HuH-7.5 (cell line): ENCODE data around the gene CCM2L.

Experiments used
- DNase-seq: peaks from one replicate; pipeline ENCODE4 v3.0.0; 2011; ENCODE audit warnings: low spot score

CCM2L gene

DNA sequence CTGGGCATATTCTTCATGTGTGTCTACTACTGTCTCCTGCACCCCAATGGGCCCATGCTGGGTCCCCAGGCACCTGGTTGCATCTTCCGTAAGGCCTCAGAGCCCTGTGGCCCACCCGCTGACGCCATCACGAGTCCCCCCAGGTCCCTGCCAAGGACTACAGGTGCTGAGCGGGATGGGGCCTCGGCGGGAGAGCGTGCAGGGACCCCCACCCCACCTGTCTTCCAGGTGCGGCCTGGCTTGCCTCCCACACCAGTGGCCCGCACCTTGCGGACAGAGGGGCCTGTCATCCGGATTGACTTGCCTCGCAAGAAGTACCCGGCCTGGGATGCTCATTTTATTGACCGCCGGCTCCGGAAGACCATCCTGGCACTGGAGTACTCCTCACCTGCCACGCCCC lies 13.2 kb upstream of the CCM2L start:
- DNase-seq = no peak

DNA sequence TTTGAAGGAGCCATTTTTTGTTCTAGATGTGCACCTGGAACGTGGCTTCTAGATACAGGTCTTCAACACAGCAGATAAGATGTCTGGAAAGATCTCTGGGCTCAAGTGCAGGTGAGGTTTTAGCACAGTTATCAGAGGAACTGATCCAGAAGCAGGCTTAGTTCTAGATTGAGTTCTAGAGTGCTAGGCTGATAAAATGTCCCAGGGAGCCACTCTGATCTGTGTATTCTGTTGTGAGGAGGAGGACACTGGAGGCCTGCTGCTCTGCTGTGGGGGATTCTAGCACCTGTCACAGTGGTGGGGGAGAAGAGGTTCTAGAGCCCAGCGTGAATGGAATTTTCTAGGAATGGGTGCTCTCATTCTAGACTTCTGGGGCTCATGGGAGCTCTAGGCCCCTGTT lies 12.0 kb upstream of the CCM2L start:
- DNase-seq = no peak

DNA sequence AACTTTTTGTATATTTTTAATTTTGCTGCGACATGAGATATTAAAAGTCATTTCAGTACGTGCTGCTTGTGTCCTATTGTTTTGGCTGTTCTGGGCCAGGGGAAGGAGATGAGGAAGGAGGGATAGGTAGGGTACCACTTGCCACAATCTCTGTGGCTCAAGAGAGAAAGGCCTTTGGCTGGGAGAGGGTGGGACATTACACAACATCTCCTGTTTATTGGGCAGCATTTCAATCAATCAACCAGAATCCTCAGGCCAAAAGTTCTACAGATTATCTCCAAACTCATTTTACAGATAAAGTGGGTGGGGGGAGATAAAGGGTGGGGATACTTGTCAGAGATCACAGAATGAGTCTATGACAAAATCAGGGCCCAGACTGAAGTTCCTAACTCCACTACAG lies 6.9 kb upstream of the CCM2L start:
- DNase-seq = no peak

DNA sequence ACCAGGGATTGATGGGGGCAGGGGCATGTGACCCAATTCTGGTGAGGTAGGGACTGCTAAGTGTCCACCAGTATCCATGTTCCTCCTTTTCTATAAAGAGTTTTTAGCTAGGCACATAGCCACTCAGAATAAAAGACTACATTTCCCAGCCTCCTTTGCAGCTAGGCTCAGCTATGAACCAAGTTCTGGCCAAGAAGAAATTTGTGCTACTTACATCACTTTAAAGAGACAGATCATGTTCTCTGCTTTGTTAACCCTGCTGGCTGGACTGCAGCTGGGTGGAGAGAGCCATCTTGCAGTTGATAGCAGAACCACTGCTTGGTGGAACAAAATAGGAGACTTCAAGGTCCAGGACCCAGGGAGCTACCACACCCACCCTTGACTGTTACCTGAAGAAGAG lies 5.3 kb upstream of the CCM2L start:
- no peak for DNase-seq

DNA sequence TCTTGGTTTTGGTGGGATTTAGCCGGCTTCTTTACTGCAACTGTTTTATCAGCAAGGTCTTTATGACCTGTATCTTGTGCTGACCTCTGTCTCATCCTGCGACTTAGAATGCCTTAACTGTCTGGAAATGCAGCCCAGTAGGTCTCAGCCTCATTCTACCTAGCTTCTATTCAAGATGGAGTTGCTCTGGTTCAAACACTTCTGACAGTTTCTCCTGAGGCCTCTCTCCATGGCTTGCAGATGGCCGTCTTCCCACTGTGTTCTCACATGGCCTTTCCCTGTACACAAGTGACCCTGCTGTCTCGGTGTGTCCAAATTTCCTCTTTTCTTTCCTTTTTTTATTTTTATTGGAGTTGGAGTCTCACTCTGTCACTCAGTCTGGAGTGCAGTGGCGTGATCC lies 4.2 kb upstream of the CCM2L start:
- no peak for DNase-seq

DNA sequence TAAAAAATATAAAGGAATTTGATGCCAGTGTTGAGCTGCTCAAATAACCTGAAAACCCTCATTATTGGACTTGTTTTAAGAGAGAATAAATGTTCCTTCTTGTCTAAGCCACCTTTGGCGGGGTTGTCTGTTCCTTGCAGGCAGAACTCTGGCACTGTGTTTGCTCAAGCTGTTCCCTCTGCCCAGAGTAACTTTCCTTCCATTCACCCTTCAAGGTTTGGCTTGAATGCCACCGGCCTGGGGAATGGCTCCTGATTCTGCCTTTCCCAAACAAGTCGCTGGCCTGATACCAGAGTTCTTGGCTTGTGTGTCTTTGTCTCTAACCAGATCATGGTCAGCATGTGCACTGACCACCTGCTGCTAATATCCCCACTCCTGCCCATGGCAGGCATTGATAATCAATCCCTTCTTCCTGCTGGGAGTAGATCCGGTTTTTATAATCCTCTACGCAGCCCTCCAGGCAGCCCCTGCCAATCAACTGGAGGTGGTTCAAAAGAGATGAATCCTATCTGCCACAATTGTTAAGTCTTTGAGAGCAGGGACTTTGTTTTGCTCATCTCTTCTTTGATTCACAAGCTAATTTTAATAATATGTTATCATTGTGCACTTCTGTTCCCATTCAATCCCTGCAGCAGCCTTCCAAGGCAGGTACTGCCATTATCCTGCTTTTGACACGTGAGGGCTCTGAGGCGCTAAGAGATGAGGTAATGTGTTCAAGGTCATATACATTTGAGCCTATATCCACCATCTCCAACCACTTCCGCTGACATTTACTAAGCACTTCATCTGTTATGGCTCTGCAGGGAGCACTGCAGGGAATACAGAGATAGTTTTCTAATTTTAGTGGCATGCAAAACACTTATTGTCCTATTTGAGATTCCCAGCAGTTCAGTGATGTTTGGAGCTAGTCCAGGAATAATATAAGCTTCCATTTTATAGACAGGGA lies 3.1 kb upstream of the CCM2L start:
- no peak for DNase-seq

DNA sequence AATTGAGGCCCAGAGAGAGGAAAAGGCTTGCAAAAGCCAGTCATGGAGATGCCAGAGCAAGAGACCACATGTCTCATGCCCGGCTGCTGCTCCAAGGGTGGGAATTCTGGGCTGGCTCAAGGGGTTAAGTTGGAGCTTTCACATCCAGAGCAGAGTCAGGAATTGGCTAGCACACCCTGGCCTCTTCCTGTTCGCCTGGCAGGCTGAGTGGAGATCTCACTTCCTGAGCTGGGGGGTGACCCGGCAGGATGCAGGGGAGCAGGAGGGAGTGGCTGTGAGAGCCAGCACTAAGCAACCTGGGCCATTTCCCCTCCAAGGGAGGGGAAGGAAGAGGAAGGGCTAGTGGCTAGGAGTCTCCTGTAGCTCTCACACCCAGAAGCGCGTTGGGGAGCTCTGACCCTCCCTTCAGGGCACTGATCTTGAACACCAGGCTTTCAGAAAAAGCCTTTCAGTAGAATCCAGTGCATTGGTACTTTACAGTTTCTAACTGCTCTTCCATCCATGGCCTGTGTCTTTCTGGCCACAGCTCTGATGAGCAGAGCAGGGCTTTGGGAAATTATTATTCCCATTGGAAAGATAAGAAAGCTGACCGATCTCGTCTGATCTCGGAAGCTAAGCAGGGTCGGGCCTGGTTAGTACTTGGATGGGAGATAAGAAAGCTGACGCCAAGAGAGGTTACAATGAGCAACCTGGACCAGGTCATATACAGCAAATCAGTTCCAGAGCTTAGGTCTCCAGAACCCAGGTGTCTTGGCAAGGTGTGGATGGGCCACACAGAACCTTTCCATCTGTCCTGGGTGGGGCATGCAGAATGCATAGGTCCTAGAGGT lies 2.2 kb upstream of the CCM2L start:
- DNase-seq = no peak

DNA sequence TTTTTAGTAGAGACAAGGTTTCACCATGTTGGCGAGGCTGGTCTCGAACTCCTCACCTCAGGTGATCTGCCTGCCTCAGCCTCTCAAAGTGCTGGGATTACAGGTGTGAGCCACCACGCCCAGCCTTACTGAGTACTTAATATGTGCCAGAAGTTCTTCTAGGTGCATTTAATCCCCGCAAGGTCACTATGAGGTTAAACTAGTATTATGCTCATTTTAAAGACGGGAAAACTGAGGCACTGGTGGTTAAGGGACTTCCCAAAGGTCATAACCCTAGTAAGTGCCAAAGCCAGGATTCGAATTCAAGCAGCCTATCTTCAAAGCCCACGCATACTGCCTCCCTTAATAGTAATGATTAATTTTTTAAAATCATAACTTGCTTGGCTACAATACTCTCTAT lies 674 bp upstream of the CCM2L start:
- DNase-seq = no peak

DNA sequence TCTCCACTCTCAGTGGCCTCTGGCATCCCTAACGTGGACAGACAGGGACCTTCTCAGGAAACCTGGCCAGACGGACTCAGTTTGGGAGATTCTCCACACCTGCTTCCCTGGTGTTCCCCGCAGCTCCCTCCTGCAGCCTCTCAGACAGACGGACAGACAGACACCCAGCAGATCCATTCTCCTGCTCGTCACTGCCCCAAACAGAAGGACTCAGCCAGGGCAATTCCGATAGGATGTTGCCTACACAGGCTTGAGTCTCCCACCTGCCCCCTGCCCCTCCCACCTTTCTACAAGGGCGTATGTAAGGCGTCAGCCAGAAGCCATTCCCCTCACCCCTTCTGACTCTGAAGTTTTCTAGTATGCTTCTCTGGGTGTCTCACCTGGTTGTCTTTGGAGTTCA lies 428 bp downstream of the CCM2L start:
- no peak for DNase-seq

DNA sequence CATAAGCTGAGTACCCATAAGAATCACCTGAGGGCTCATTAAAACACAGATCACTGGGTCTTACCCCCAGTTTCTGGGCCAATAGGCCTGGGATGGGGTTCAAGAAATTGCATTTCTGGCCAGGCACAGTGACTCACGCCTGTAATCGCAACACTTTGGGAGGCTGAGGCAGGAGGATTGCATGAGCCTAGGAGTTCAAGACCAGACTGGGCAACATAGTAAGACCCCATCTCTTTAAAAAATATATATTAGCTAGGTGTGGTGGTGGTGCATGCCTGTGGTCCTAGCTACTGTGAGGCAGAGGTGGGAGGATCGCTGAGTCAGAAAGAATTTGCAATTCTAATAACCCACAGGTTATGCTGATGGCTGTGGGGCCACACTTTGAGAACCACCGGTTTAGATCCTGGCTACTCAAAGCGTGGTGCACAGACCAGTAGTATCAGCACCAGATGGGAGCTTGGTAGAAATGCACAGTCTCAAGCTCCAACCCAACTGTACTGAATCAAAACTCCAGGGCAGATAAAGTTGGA lies 2.0 kb downstream of the CCM2L start:
- no peak for DNase-seq

DNA sequence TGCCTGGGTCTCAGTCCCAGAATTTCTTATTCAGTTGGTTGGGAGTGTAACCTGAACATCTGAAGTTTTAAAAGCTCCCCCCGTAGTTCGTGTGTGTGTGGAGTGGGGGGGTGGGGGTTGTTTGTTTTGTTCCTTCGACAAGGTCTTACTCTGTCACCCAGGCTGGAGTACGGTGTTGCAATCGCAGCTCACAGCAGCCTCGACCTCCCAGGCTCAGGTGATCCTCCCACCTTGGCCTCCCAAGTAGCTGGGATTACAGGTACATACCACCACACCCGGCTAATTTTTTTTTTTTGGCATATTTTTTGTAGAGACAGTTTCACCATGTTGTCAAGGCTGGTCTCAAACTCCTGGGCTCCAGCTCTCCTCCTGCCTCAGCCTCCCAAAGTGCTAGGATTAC lies 3.1 kb downstream of the CCM2L start:
- DNase-seq = no peak

DNA sequence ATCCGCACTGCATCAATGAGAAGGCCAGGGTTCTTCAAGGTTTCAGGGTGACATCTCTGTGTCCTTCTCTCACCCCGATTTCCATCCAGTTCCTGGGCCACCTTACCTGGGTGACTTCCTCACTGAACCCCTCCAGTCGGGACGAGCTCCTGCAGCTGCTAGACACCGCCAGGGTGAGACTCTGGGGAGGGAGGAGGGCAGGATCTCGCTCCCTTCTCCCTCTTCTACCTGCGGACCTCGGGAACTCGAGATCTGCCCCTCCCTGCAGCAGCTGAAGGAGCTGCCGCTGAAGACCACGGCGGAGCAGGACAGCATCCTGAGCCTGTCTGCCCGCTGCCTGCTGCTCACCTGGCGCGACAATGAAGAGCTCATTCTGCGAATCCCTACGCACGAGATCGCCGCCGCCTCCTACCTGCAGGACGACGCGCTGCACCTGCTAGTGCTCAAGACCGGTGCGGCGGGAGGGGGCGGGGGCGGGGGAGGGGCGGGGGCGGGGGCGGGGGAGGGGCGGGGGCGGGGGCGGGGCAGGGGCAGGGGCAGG lies 7.5 kb downstream of the CCM2L start:
- peak; percentile 86 for DNase-seq

DNA sequence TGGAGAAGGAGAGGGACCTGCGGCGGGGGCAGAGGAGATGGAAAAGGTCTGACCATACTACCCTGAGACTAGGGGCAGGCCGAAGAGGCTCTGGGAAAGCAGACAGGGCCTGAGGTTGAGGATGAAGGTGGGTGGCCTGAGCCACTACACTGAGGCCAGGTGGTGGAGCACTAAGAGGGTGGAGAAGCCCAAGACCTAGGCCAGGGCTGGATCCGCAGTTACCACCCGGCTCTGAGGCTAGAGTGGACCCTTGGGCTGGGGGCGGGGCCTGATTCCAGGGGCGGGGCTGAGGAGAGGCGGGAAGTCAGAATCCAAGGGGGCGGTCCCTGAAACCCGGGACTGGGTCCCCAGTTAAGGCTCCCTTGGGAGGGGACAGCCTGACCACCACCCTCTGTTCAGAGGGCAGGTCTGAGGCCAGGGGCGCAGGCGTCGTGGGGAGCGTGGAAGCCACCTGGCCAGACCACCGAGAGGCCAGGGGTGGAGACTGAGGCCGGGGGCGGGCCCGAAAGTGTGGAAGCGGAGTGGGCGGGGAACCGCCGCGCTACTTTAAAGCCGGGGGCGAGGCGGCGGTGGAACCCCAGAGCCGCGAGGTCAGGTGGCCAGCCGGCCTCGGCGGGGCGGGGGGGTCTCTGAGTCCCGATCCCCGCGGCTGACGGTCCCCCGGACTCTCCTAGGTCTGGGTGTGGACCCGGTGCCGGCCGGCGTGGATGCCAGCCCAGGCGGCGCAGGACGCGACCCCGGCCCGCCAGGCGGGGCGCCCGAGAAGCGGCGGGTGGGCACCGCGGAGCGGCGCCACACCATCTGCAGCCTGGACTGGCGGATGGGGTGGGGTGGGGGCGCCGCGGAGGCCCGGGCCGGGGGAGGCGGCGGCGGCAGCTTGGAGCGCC lies 8.3 kb downstream of the CCM2L start:
- peak; percentile 96 for DNase-seq

DNA sequence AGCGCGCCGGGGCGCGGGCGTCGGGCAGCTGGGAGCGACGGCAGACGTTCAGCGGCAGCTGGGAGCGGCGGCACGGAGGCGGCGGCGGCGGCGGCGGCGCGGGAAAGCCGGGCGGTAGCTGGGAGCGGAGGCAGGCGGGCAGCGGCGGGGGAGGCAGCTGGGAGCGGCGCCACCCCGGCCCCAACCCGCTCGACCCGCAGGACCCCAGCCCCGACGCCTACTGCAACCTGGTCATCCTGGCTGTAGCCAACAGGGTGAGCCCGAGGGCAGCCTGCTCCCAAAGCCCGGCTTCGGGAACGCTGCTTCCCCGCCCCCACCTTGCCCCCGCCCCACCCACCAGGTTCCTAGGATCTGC lies 8.9 kb downstream of the CCM2L start:
- peak; percentile 76 for DNase-seq

DNA sequence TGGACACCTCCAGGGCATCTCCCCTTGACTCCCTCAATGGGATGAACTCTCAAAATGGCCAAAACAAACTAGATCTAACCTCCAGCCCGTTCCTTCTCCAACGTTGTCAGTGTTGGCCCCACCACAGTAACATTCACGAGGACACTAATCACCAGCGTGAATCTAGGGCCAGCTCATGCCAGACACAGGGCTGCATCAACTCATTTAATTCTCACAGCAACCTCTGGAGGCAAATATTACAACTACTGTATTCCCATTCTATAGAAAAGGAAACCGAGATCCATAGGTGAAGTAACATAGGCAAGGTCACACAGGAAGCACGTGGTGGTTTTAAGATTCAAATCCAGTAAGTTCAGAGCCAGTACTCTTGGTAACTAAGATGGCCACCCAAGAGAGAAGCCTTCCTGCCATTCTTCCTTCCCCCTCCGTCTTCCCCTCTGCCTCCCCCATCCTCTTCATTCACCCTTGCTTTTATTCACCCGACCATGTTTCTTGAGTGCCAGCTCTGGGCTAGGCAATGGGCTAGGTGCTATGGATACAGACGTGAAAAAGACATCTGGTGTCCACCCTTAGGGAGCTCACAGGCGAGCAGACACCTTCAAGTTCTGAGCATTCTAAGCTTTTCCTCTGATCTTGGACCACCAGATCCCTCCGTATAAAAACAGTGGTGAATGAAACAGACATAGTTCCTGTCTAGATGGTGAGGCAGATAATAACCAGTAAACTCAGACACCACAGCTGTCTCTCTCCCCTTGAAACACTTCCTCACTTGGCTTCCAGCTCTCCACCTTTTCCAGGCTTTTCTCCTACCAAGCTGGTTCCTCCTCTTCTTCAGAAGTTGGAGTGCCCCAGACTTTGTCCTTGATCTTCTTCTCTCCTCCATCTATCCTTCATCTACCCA lies 9.6 kb downstream of the CCM2L start:
- no peak for DNase-seq

DNA sequence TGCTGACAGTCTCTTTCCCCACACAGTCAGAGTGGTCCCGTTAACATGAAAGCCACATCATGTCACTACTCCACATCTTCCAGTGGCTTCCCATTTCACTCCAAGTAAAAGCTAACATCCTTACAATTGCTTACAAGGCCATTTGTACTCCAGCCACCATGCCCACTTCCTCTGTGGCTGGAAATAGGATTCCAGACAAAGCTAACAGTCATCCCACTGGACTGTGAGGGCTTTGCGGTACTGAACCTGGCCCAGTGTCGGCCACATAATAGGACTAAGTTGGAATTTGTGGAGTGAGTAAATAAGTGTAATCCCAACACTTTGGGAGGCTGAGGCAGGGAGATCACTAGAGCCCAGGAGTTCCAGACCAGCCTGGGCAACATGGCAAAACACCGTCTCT lies 10.9 kb downstream of the CCM2L start:
- no peak for DNase-seq

DNA sequence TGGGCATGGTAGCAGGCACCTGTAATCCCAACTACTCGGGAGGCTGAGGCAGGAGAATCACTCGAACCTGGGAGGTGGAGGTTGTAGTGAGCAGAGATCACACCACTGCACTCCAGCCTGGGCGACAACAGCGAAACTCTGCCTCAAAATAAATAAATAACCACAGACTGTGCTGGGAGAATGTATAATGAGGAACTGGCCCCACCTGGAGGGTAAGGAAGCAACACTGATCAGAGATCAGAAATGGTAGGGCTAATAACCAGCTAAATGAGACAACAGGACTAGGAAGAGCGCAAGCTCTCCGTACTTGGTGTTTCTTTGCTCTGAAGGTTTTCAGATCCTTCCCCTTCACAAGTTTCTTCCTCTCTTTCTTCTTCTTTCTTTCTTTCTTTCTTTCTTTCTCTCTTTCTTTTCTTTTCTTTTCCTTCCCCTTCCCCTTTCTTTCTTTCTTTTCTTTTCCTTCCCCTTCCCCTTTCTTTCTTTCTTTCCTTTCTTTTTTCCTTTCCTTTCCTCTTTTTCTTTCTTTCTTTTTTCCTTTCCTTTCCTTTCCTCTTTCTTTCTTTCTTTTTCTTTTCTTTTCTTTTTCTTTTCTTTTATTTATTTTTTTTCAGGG lies 14.6 kb downstream of the CCM2L start:
- no peak for DNase-seq

DNA sequence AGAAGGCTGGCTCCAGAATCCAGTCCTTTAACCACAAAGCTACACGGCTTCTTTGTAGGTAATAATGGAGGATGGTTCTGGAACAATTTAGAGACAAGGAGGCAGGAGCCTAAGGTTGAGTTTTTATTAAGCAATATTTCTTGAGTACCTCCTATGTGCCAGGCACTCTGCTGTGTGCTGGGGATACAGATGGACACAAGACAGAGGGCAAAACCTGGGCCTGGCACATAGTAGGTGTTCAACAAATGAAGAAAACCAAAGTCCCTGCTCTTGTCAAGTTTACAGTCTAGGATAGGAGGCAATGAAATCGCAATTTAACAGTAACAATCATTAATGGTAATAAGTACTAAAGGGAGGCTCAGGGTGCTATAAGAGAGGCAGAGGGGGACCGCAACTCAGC lies 17.4 kb downstream of the CCM2L start:
- DNase-seq = no peak

DNA sequence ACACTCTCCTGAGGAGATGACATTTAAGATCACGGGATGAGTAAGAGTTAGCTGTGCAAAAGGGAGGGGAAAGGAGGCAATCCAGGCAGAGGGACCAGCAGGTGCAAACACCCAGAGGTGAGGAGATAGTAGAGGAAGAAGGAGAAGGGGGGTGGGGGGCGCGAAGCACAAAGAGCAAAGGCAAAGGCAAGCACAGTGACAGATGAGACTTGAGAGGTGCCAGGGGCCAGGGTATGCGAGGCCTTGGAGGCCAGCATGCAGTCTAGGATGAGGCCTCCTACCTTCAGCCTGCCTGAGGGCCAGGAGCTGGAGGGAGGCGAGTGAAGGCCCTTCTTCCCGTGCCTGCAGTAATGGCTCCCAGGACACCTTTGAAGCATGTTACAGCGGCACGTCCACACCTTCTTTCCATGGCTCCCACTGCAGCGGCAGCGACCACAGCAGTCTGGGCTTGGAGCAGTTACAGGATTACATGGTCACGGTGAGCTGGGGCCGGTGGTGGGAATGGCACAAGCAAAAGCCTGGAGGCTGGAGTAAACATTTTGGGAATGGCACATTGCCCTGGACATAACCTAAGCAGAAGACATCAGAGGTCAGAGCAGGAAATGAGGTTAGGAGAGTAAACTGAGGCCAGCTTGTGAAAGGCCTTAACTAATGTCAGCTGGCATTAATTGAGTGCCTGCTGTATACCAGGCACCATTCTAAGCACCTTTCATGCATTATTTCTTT lies 18.6 kb downstream of the CCM2L start:
- no peak for DNase-seq

DNA sequence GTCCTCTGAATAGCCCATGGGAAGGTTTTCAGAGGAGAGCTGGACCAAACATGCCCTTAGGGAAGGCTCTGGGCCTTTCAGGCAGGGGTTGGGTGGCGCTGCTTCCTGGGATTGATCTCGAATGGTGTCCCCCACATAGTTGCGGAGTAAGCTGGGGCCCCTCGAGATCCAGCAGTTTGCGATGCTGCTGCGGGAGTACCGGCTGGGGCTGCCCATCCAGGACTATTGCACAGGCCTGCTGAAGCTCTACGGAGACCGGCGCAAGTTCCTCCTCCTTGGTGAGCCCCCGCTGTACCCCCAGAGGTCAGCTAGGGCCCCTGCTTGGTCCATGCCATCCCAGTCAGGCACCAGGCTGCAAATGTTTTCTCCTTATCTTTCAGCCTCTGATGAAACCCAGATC lies 19.3 kb downstream of the CCM2L start:
- DNase-seq = no peak
